OCI-LY1 (cell line): ENCODE data around the gene GAL3ST1.

Experiments
- EZH2 ChIP-seq: fragments of 200-600 bp; sonication (generic), shearing (Covaris generic); IDR thresholded peaks from 2 replicates; pipeline ENCODE4 v1.8.0; 2017; ENCODE audit warnings: borderline replicate concordance, mixed run types, mild to moderate bottlenecking, antibody characterized with exemption, low read length, moderate library complexity, mixed read lengths
- TF ChIP-seq, protein P1 (sequence below): fragments of 200-600 bp; sonication (generic), shearing (Covaris generic); IDR thresholded peaks from 2 replicates; pipeline ENCODE4 v1.5.1; 2017; ENCODE audit warnings: mild to moderate bottlenecking, antibody characterized with exemption, low read length, moderate library complexity, mixed read lengths

GRCh38 chr22:30574095-30574981 is at the start of gene GAL3ST1:
- TF ChIP-seq, protein P1, sequence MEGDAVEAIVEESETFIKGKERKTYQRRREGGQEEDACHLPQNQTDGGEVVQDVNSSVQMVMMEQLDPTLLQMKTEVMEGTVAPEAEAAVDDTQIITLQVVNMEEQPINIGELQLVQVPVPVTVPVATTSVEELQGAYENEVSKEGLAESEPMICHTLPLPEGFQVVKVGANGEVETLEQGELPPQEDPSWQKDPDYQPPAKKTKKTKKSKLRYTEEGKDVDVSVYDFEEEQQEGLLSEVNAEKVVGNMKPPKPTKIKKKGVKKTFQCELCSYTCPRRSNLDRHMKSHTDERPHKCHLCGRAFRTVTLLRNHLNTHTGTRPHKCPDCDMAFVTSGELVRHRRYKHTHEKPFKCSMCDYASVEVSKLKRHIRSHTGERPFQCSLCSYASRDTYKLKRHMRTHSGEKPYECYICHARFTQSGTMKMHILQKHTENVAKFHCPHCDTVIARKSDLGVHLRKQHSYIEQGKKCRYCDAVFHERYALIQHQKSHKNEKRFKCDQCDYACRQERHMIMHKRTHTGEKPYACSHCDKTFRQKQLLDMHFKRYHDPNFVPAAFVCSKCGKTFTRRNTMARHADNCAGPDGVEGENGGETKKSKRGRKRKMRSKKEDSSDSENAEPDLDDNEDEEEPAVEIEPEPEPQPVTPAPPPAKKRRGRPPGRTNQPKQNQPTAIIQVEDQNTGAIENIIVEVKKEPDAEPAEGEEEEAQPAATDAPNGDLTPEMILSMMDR, result no peak
- no peak for TF ChIP-seq EZH2
